ENCODE measurements around the gene TIMP3.

TIMP3 gene

DNA sequence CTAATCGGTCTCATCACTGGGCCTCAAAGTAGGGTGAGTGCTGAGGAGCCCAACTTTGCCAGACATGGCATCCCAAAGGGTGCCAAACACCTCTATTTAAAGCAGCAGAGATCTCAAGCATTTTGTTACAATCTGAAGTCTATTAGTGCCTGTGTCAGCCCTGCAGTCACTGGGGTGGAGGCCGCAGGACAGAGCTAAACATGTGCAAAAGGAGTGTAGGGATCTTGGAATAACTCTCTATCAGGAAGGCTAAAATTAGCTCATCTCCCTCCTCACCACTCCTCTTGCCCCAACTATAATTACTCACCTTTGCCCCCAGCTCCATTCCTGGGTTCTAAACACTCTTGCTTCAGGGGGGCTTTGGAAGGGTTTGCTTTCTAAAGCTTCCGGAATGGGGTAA is 87.5 kb downstream of the TIMP3 start:
- DNase-seq: no peak

DNA sequence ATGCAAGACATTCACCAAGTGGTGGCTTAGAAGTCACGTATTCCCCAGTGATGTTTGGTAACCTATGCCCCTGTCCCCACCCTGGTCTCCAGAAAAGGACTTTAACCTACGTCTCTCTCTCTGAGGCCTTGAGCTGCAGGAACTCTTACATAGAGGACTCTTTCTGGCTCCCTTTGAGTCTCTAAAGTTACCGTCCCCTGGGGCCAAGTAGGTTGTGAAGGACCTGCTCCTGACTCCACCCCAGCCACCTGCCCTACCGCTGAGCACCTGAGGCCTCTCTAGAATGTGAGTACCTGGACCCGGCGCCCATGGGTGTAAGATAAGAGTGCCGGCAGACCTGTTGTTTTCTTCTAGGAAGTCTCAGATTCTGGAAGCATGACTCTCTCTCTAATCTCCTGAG is 95.4 kb downstream of the TIMP3 start:
- DNase-seq: no peak

DNA sequence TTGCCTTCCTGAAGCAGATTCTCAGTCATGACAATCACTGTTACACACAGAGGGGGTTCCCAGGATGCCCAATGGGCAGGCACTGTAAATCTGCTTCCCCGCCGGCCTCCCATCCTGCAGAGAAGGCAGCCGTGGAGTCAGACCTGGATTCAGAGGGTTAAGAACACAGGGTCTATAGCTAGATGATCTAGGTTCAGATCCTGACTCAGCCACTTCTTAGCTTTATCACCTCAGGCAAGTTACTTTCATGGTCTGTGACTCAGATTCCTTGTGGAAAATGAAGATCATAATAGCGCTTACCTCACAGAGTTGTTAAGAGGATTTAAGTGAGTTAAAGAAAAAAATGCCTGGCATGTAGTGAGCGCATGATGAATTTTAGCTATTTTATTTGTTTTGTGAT is 95.9 kb downstream of the TIMP3 start:
- DNase-seq: peak; percentile 13

DNA sequence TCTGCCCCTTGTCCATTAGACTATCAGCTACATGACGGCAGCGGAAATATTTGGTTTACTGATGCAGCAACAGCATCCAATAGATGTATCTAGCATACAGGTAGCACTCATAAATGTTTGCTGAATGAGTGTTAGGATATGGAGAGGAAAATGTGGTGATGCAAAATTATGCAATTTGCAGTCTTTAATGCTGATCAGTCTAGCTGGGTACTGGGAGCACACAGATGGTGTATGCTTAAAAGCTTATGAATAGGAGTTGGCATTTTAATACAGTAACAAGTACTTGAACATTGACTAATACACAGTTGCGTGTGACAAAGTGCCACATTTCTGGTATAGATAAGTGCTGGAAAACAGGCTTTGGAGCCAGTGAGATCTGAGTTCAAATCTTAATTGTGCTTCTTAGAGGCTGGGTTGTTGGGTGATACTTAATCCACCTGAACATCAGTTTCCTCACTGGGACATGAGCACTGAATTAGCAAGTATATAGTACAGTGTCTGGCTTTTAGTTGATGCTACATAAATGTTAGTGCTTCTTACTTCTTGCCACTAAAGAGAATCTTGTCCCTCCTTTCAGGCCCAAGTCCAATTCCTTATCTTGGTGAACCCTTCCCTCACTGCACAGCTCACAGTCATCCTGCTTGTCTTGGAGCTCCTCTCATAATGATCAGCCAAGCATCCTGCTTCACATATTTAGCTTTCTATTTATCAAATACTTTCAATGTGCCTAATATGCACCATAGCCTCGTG is 99.6 kb downstream of the TIMP3 start:
- no peak for DNase-seq

DNA sequence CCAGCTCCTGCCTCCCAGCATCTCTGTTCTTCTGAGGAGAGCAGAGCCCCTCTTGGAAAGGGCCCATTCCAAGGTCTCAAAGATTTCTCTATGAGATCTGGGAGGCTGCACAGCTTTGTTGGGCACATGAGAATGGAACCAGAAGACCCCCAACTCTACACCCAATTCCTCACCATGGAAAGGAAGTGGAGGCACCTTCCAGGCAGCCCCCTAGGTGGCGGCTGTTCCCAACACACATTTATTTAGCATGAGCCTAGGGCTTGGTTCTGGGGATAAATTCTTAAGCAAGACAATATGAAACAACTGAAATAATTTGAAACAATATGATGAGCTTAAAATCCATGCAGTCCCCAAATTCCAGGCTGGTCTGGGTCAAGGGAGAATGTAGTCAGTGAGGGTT is 100.4 kb downstream of the TIMP3 start:
- no peak for DNase-seq

DNA sequence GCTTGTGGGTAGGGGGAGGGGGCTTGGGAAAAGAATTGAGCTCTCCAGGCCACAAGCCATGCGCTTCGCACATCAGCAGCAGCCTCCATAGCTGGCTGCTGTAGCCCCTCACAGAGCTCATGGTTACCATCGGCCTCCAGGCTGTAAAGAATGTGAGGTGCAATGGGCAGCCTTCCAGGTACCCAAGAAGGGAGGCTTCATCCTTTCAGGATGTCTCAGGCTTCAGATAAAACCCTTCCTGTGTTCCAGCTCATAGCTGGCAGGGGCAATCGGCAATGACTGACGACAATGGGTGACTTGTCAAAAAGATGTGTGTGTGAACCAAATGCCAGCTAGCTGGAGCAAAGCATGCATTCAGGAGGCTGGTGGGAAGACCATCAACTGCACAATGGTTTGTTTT is 102.0 kb downstream of the TIMP3 start:
- no peak for DNase-seq

DNA sequence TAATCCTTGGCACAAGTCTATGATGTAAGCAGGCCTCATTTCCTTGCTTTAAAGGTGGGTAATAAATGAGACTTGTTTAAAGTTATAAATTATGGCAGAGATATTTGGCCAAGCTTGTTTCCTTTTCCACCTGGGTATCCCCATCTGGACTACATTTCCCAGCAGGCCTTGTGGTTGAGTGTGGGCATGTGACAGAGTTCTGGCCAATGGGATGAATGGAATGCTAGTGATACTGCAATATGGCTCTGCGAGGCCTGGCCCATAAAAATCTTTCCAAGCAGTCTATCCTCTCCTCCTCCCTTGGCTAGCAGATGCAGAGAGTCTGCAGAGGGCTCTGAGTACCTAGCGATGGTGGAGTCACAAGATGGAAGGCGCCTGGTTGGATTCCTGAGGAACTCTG is 102.5 kb downstream of the TIMP3 start:
- peak; percentile 29 for DNase-seq

DNA sequence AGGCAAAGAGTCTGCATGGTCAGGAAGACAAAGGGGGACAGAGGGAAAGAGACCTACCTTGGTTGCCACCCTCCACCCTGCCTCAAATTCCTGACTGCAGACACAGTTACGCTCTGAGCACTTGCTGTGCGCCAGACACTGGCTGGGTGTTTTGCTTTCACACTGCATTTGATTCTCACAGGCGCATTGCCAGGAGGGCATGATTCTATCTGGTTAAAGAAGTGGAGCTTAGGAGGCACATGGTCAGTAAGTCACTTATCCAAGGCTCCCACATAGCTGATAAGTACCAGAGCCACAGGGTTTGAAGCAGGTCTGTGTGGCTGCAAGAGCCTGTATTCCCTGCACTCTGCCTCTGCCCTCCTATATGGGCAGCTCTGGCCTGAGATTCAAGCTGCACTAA is 103.9 kb downstream of the TIMP3 start:
- DNase-seq: no peak

DNA sequence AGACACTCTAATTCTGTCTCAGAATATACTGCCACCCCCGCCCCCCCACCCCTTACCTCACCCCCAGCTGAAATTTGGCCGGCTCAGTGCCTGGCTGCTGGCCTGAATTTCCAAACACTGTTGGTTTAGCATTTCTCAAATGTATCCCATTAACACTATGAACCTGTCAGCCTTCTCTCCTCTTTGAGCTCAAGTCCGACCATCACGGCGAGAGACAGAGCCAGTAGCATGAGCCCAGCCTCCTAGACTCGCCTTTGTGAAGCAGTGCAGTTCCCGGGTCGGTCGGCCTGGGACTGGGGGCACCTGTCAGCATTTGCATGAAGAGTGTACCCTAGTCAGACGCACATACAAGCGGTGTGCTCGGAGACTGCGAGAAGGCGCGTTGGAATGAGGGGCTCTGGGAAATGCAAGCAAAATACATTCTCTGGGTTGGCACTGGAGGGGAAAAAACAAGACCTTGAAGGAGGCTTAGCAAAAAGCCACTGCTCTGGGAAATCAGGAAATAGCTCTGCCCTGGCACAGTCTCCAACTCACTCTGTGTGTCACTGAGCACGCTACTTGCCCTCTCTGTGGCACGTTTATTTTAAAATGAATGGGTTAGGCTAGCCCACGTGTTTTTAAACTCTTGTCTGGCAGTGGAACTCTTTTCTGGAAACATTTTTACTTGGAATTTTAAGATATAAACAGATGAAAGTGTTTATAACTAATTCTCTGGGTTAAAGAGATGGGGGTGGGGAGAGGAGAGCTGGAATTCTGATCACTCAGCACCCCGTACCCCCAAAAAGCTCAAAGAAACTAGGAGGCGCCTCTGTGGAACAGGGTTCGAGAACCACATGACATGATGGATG is 108.3 kb downstream of the TIMP3 start:
- no peak for DNase-seq

DNA sequence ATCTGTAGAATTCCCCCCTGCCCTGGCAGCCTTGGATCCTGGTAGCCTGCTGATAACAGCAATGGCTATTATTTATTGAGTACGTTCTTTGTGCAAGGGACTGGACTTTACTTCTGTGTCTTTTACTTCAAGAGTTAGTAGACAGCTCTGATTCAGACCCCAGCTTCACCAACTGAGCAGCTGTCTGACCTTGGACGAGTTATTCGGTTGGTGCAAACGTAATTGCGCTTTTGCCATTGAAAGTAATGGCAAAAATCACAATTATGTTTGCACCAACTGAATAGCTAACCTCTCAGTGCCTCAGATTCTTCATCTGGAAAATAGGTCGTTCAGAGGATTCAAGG is 108.9 kb downstream of the TIMP3 start:
- DNase-seq: no peak

DNA sequence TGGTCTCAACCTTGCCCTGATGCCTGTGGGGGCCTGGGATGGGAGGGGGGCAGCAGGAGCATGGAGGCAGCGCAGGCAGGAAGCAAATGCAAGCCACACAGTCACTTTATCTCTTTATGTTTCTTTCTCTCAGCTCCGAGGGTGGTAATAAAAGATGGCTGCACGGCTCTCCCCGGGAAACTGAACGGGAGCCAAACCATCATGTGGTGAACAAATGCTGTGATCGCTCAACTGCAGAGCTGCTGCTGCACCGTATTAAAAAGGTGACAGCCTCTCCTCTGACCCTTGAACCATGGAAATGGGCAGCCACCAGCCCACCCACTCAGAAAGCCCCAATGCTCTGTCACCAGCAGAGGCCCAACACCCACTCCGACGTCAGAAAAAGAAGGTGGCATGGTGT is 110.0 kb downstream of the TIMP3 start:
- DNase-seq: no peak
